HepG2 (cell line): Measurements from ENCODE around the gene DAB2IP. TPM values are rescaled to one million over a fixed set of nuclear protein-coding genes. Genes with fewer than 3 reads are reported as not detected.

Experiments used
- BCL3 ChIP-seq: sonication (generic); formaldehyde crosslinking; IDR thresholded peaks from 2 replicates; pipeline ENCODE4 v1.5.1; 2020; ENCODE audit warnings: mild to moderate bottlenecking, missing genetic modification reagents, moderate library complexity
- ETV6 ChIP-seq: sonication (generic); formaldehyde crosslinking; conservative IDR thresholded peaks from 2 replicates; pipeline ENCODE4 v1.4.0; 2020; ENCODE audit warnings: missing genetic modification reagents
- GLMP ChIP-seq: sonication (generic); formaldehyde crosslinking; IDR thresholded peaks from 2 replicates; pipeline ENCODE4 v1.9.0; 2021; ENCODE audit warnings: missing genetic modification reagents, mild to moderate bottlenecking, borderline replicate concordance
- GTF2F1 ChIP-seq: fragments of 150-350 bp; IDR thresholded peaks from 2 replicates; pipeline ENCODE4 v1.6.1; 2014; ENCODE audit warnings: low read length
- HIC2 ChIP-seq: sonication (generic); formaldehyde crosslinking; IDR thresholded peaks from 2 replicates; pipeline ENCODE4 v1.9.0; 2022; ENCODE audit warnings: low read depth, missing genetic modification reagents
- JARID2 ChIP-seq: sonication (generic); formaldehyde crosslinking; IDR thresholded peaks from 2 replicates; pipeline ENCODE4 v1.8.1; 2023; ENCODE audit warnings: missing genetic modification reagents, inconsistent platforms; ENCODE audit not compliant: insufficient replicate concordance
- MXD3 ChIP-seq: IDR thresholded peaks from 2 replicates; pipeline ENCODE4 v1.6.1; 2016; ENCODE audit warnings: mild to moderate bottlenecking, missing biosample characterization, missing genetic modification reagents
- RXRB ChIP-seq: IDR thresholded peaks from 2 replicates; pipeline ENCODE4 v1.6.1; 2016; ENCODE audit warnings: borderline replicate concordance, missing genetic modification reagents, missing compliant biosample characterization
- SYNCRIP ChIP-seq: fragments of 200-400 bp; formaldehyde crosslinking; IDR thresholded peaks from 2 replicates; pipeline ENCODE4 v1.6.1; 2018; ENCODE audit warnings: mild to moderate bottlenecking, low read depth, low read length; ENCODE audit not compliant: insufficient read depth
- TBX3 ChIP-seq: fragments of 450-650 bp; IDR thresholded peaks from 2 replicates; pipeline ENCODE4 v1.6.1; 2017; ENCODE audit warnings: antibody characterized with exemption, mild to moderate bottlenecking, inconsistent platforms, borderline replicate concordance
- TCF7 ChIP-seq: sonication (generic); IDR thresholded peaks from 2 replicates; pipeline ENCODE4 v1.6.1; 2016; ENCODE audit warnings: antibody characterized with exemption, low read depth
- YY1 ChIP-seq: IDR thresholded peaks from 2 replicates; pipeline ENCODE4 v1.6.1; 2011; ENCODE audit warnings: low read length, low read depth, moderate library complexity, mild to moderate bottlenecking; ENCODE audit not compliant: insufficient read depth, insufficient replicate concordance
- ZNF205 ChIP-seq: IDR thresholded peaks from 2 replicates; pipeline ENCODE4 v1.6.1; 2018; ENCODE audit warnings: missing biosample characterization, missing genetic modification reagents
- ZNF33B ChIP-seq: sonication (generic); formaldehyde crosslinking; IDR thresholded peaks from 2 replicates; pipeline ENCODE4 v1.5.1; 2020; ENCODE audit warnings: mild to moderate bottlenecking, missing genetic modification reagents
- ZNF562 ChIP-seq: sonication (generic); formaldehyde crosslinking; IDR thresholded peaks from 2 replicates; pipeline ENCODE4 v1.8.0; 2022; ENCODE audit warnings: missing genetic modification reagents, borderline replicate concordance
- ZNF770 ChIP-seq: sonication (generic); formaldehyde crosslinking; IDR thresholded peaks from 2 replicates; pipeline ENCODE4 v1.5.0; 2020; ENCODE audit warnings: mild to moderate bottlenecking, missing genetic modification reagents
- ZXDC ChIP-seq: sonication (generic); formaldehyde crosslinking; IDR thresholded peaks from 2 replicates; pipeline ENCODE4 v1.5.0; 2020; ENCODE audit warnings: mild to moderate bottlenecking, missing genetic modification reagents
- polyA plus RNA-seq, 8 experiments: library from polyadenylated mRNA; depleted of rRNA in 3 of 8; stranded (reverse) in 7 of 8; unstranded in 1 of 8; fragments of >200 nt; fragmentation: Illumina TruSeq in 4 of 8; extraction: Trizol in 4 of 8; gene quantifications; 2 replicates each; pipeline versions ENCODE4 v1.2.1 to v1.2.3, GENCODE V29; 2011 to 2016; ENCODE audit warnings: low read depth in 4 of 8, missing spikeins in 1 of 8, mixed read lengths in 1 of 8; ENCODE audit not compliant: insufficient read depth in 1 of 8
- total RNA-seq, 5 experiments: library from RNA; depleted of rRNA; stranded (reverse); fragments of >200 nt; fragmentation: Illumina TruSeq; extraction: Trizol; gene quantifications; 2 replicates each; pipeline ENCODE4 v1.2.3, GENCODE V29; 2016; ENCODE audit warnings: low read depth in 1 of 5

The DAB2IP gene
- total and polyA plus RNA-seq, 2 of the 13 experiments (the other 11 are each of a cell fraction or from before 2014, with no cell fraction given): 25.3 to 37.9 TPM

- no peak for TF ChIP-seq BCL3
- 0 out of 2 replicates have a peak, but pooled peaks have one; percentile 34 for TF ChIP-seq ZNF33B
- no peak for TF ChIP-seq TCF7
- TF ChIP-seq GLMP (CRISPR knock-in tag): no peak
- TF ChIP-seq ZNF205 (CRISPR knock-in tag): 0 out of 2 replicates have a peak, but pooled peaks have one; percentile 15
- 0 out of 2 replicates have a peak, but pooled peaks have one; percentile 29 for TF ChIP-seq MXD3 (CRISPR knock-in tag)
- no peak for TF ChIP-seq TBX3
- TF ChIP-seq SYNCRIP: no peak
- peak; percentile 60 for TF ChIP-seq RXRB
- no peak for TF ChIP-seq ZNF562
- TF ChIP-seq ZNF770 (CRISPR knock-in tag): 0 out of 2 replicates have a peak, but pooled peaks have one; percentile 44
- no peak for TF ChIP-seq GTF2F1
- no peak for TF ChIP-seq HIC2 (CRISPR knock-in tag)
- TF ChIP-seq JARID2 (CRISPR knock-in tag): no peak
- no peak for TF ChIP-seq ETV6 (CRISPR knock-in tag)
- no peak for TF ChIP-seq ZXDC (CRISPR knock-in tag)
- no peak for TF ChIP-seq YY1
Observed at GRCh38 chr9:121634329-121635261, 16.8 kb upstream of the DAB2IP start (continued).
